SK-N-SH (cell line): ENCODE measurements around the gene RTCA. TPM values are rescaled to one million over a fixed set of nuclear protein-coding genes. Genes with fewer than 3 reads are reported as not detected.

Experiments used
- CTCF ChIA-PET: fragments of 300-600, 350-600 bp; formaldehyde crosslinking; extraction: SDS; loops from one replicate; lab custom pipeline; 2021; lab: Yijun Ruan, JAX
- POLR2A ChIA-PET: fragments of 350-600 bp; sonication (Branson Sonifier 250); formaldehyde crosslinking; extraction: SDS; loops from one replicate; lab custom pipeline; 2020; ENCODE audit warnings: antibody characterized with exemption, inconsistent platforms; lab: Yijun Ruan, JAX
- DNase-seq: peaks from one replicate; pipeline ENCODE4 v3.0.0; 2012
- H2AFZ ChIP-seq: fragments of 200-600 bp; sonication (generic); 2 replicates; pipeline ENCODE4 v1.8.1; 2016; ENCODE audit warnings: antibody characterized with exemption, mild to moderate bottlenecking, low read depth
- H3F3A ChIP-seq: fragments of 200-600 bp; sonication (generic); replicated peaks from 2 replicates; pipeline ENCODE3; 2016; ENCODE audit warnings: antibody characterized with exemption, mild to moderate bottlenecking; ENCODE audit not compliant: insufficient read depth
- H3K27ac ChIP-seq, 2 experiments: fragments of 200-500 bp in 1 of 2; fragments of 200-600 bp in 1 of 2; sonication (Bioruptor generic) in 1 of 2; sonication (generic), shearing (Covaris generic) in 1 of 2; 2 replicates each; pipeline versions ENCODE4 v1.5.1 to v1.6.1; 2014 to 2016; ENCODE audit warnings: low read depth in 2 of 2, inconsistent platforms in 1 of 2, low read length in 1 of 2, mild to moderate bottlenecking in 1 of 2, mixed read lengths in 1 of 2
- H3K27me3 ChIP-seq: fragments of 200-600 bp; sonication (generic), shearing (Covaris generic); 2 replicates; pipeline ENCODE4 v1.6.1; 2016; ENCODE audit warnings: mixed run types; ENCODE audit not compliant: insufficient read depth
- H3K36me3 ChIP-seq, 2 experiments: fragments of 200-500 bp in 1 of 2; fragments of 200-600 bp in 1 of 2; sonication (Bioruptor generic) in 1 of 2; sonication (generic) in 1 of 2; replicated peaks in 1 of 2; 2 replicates each; pipeline versions ENCODE3 to v1.5.1; 2014 to 2016; ENCODE audit warnings: low read length in 1 of 2, mild to moderate bottlenecking in 1 of 2; ENCODE audit not compliant: insufficient read depth in 2 of 2, control insufficient read depth in 1 of 2
- H3K4me1 ChIP-seq, 2 experiments: fragments of 200-500 bp in 1 of 2; fragments of 200-600 bp in 1 of 2; sonication (Bioruptor generic) in 1 of 2; sonication (generic), shearing (Covaris generic) in 1 of 2; 2 replicates each; pipeline versions ENCODE4 v1.5.1 to v1.6.1; 2014 to 2016; ENCODE audit warnings: low read depth in 1 of 2, low read length in 1 of 2, mixed run types in 1 of 2; ENCODE audit not compliant: insufficient read depth in 2 of 2, control insufficient read depth in 1 of 2
- H3K4me2 ChIP-seq: fragments of 200-600 bp; sonication (generic), shearing (Covaris generic); 2 replicates; pipeline ENCODE4 v1.6.1; 2017; ENCODE audit warnings: mixed run types
- H3K4me3 ChIP-seq, 2 experiments: fragments of 200-500 bp in 1 of 2; fragments of 200-600 bp in 1 of 2; sonication (Bioruptor generic) in 1 of 2; sonication (generic), shearing (Covaris generic) in 1 of 2; 2 replicates each; pipeline versions ENCODE4 v1.5.1 to v1.8.1; 2014 to 2016; ENCODE audit warnings: low read depth in 2 of 2, inconsistent platforms in 1 of 2, low read length in 1 of 2, mild to moderate bottlenecking in 1 of 2, mixed read lengths in 1 of 2, moderate library complexity in 1 of 2
- H3K79me2 ChIP-seq: fragments of 200-600 bp; sonication (generic); 2 replicates; pipeline ENCODE4 v1.8.1; 2017; ENCODE audit warnings: mild to moderate bottlenecking; ENCODE audit not compliant: insufficient read depth
- H3K9ac ChIP-seq: fragments of 200-600 bp; sonication (generic); 2 replicates; pipeline ENCODE4 v1.6.1; 2017; ENCODE audit warnings: mixed run types
- H3K9me2 ChIP-seq: fragments of 200-600 bp; sonication (generic); 2 replicates; pipeline ENCODE4 v1.6.1; 2017; ENCODE audit warnings: mixed run types
- H3K9me3 ChIP-seq: fragments of 200-600 bp; sonication (generic); 2 replicates; pipeline ENCODE4 v1.6.1; 2017; ENCODE audit warnings: mixed run types, mild to moderate bottlenecking, moderate library complexity
- H4K20me1 ChIP-seq: fragments of 200-600 bp; sonication (generic); 2 replicates; pipeline ENCODE4 v1.6.1; 2017; ENCODE audit warnings: mild to moderate bottlenecking, mixed run types; ENCODE audit not compliant: insufficient read depth
- CHD2 ChIP-seq: fragments of 150-350 bp; IDR thresholded peaks from 2 replicates; pipeline ENCODE4 v1.6.1; 2018; ENCODE audit warnings: low read length; ENCODE audit not compliant: partially characterized antibody
- EP300 ChIP-seq, 2 experiments: IDR thresholded peaks; 2 replicates each; pipeline versions ENCODE4 v1.4.0 to v1.6.1; 2012; ENCODE audit warnings: borderline replicate concordance in 1 of 2, low read depth in 1 of 2, low read length in 1 of 2
- EZH2phosphoT487 ChIP-seq: fragments of 200-600 bp; sonication (generic); IDR thresholded peaks from 2 replicates; pipeline ENCODE4 v1.6.1; 2017; ENCODE audit warnings: low read depth, mixed run types, mild to moderate bottlenecking, antibody characterized with exemption, moderate library complexity, borderline replicate concordance
- FOSL2 ChIP-seq: IDR thresholded peaks from 2 replicates; pipeline ENCODE4 v1.4.0; 2012; ENCODE audit warnings: low read depth, mild to moderate bottlenecking, moderate library complexity, borderline replicate concordance
- FOXJ3 ChIP-seq: sonication (generic); formaldehyde crosslinking; IDR thresholded peaks from 2 replicates; pipeline ENCODE4 v1.5.1; 2020; ENCODE audit warnings: mild to moderate bottlenecking, missing genetic modification reagents
- MEF2A ChIP-seq: IDR thresholded peaks from 2 replicates; pipeline ENCODE4 v1.4.0; 2012; ENCODE audit warnings: low read depth, borderline replicate concordance
- NFIC ChIP-seq: IDR thresholded peaks from 2 replicates; pipeline ENCODE4 v1.4.0; 2012; ENCODE audit warnings: borderline replicate concordance
- NRF1 ChIP-seq: IDR thresholded peaks from 2 replicates; pipeline ENCODE4 v1.6.1; 2012; ENCODE audit warnings: low read depth, mild to moderate bottlenecking, low read length
- POLR2AphosphoS5 ChIP-seq: IDR thresholded peaks from 2 replicates; pipeline ENCODE4 v1.6.1; 2012; ENCODE audit warnings: low read depth, low read length
- SIN3A ChIP-seq: IDR thresholded peaks from 2 replicates; pipeline ENCODE4 v1.6.1; 2012; ENCODE audit warnings: low read depth, mild to moderate bottlenecking, low read length, moderate library complexity, borderline replicate concordance
- TCF12 ChIP-seq: IDR thresholded peaks from 2 replicates; pipeline ENCODE4 v1.4.0; 2012
- TEAD4 ChIP-seq: IDR thresholded peaks from 2 replicates; pipeline ENCODE4 v1.4.0; 2012; ENCODE audit warnings: mild to moderate bottlenecking, borderline replicate concordance; ENCODE audit not compliant: insufficient read depth
- YY1 ChIP-seq: IDR thresholded peaks from 2 replicates; pipeline ENCODE4 v1.4.0; 2012; ENCODE audit warnings: low read depth, mild to moderate bottlenecking
- WGBS: methylation state at CpG from one replicate; pipeline ENCODE4 v1.1.6; 2017; ENCODE audit warnings: low lambda C conversion rate; 5-methylcytosine and 5-hydroxymethylcytosine counted together
- polyA plus RNA-seq, 3 experiments: library from polyadenylated mRNA; depleted of rRNA; stranded (reverse); fragments of >200 nt; gene quantifications; 2 replicates each; pipeline ENCODE4 v1.2.3, GENCODE V29; 2012
- TF ChIP-seq, protein P1 (sequence below): fragments of 150-350 bp; IDR thresholded peaks from 2 replicates; pipeline ENCODE4 v1.6.1; 2017; ENCODE audit warnings: antibody characterized with exemption, low read length, low read depth, borderline replicate concordance
- TF ChIP-seq, protein P2 (sequence below): fragments of 150-350 bp; IDR thresholded peaks from 2 replicates; pipeline ENCODE4 v1.6.1; 2016; ENCODE audit warnings: mild to moderate bottlenecking, low read depth, low read length
- TF ChIP-seq, protein P3 (sequence below): IDR thresholded peaks from 2 replicates; pipeline ENCODE4 v1.6.1; 2012; ENCODE audit warnings: mild to moderate bottlenecking, low read depth, low read length, moderate library complexity
- TF ChIP-seq, protein P4 (sequence below): IDR thresholded peaks from 2 replicates; pipeline ENCODE4 v1.4.0; 2012; ENCODE audit warnings: low read depth

Gene RTCA
- polyA plus RNA-seq, 1 of the 3 experiments (the other 2 are of a cell fraction) = 17.3 TPM

DNA sequence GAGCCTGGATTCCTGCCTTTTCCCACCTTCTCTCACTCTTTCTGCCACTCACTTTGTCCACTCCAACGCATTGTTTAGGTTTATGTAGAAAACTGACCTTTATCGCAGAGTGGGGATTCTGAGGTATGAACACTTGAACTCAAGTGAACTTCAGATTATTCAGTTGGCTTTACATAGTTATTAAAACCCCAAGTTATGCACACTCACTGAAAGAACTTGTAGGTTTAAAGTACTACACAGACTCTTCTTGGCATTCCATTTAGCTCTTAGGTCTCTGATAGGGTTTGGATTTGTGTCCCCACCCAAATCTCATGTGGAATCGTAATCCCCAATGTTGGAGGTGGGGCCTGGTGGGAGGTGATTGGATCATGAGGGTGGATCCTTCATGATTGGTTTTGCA is 39.9 kb downstream of the RTCA start:
- no peak overlapping the region for H2AFZ ChIP-seq
- no peak for TF ChIP-seq POLR2AphosphoS5
- TF ChIP-seq, protein P1, sequence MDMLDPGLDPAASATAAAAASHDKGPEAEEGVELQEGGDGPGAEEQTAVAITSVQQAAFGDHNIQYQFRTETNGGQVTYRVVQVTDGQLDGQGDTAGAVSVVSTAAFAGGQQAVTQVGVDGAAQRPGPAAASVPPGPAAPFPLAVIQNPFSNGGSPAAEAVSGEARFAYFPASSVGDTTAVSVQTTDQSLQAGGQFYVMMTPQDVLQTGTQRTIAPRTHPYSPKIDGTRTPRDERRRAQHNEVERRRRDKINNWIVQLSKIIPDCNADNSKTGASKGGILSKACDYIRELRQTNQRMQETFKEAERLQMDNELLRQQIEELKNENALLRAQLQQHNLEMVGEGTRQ = no peak
- TF ChIP-seq, protein P2, sequence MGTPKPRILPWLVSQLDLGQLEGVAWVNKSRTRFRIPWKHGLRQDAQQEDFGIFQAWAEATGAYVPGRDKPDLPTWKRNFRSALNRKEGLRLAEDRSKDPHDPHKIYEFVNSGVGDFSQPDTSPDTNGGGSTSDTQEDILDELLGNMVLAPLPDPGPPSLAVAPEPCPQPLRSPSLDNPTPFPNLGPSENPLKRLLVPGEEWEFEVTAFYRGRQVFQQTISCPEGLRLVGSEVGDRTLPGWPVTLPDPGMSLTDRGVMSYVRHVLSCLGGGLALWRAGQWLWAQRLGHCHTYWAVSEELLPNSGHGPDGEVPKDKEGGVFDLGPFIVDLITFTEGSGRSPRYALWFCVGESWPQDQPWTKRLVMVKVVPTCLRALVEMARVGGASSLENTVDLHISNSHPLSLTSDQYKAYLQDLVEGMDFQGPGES = no peak
- TF ChIP-seq SIN3A = no peak
- TF ChIP-seq TCF12 = no peak
- TF ChIP-seq NRF1 = no peak
- TF ChIP-seq YY1 = no peak
- TF ChIP-seq, protein P3, sequence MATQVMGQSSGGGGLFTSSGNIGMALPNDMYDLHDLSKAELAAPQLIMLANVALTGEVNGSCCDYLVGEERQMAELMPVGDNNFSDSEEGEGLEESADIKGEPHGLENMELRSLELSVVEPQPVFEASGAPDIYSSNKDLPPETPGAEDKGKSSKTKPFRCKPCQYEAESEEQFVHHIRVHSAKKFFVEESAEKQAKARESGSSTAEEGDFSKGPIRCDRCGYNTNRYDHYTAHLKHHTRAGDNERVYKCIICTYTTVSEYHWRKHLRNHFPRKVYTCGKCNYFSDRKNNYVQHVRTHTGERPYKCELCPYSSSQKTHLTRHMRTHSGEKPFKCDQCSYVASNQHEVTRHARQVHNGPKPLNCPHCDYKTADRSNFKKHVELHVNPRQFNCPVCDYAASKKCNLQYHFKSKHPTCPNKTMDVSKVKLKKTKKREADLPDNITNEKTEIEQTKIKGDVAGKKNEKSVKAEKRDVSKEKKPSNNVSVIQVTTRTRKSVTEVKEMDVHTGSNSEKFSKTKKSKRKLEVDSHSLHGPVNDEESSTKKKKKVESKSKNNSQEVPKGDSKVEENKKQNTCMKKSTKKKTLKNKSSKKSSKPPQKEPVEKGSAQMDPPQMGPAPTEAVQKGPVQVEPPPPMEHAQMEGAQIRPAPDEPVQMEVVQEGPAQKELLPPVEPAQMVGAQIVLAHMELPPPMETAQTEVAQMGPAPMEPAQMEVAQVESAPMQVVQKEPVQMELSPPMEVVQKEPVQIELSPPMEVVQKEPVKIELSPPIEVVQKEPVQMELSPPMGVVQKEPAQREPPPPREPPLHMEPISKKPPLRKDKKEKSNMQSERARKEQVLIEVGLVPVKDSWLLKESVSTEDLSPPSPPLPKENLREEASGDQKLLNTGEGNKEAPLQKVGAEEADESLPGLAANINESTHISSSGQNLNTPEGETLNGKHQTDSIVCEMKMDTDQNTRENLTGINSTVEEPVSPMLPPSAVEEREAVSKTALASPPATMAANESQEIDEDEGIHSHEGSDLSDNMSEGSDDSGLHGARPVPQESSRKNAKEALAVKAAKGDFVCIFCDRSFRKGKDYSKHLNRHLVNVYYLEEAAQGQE = no peak
- TF ChIP-seq FOXJ3 = no peak
- TF ChIP-seq, protein P4, sequence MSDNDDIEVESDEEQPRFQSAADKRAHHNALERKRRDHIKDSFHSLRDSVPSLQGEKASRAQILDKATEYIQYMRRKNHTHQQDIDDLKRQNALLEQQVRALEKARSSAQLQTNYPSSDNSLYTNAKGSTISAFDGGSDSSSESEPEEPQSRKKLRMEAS = no peak
- no peak for TF ChIP-seq NFIC
- TF ChIP-seq MEF2A = no peak
- TF ChIP-seq EP300 (IDR thresholded peaks at IDR 0.05; ENCODE audit: borderline replicate concordance in 1 of 2, low read depth in 1 of 2, low read length in 1 of 2) = no peak
- TF ChIP-seq TEAD4 = no peak
- no peak for TF ChIP-seq FOSL2
- no peak for TF ChIP-seq CHD2
- TF ChIP-seq EZH2phosphoT487 = no peak
- H3K4me1 ChIP-seq = no peaks in the 10 kb centered on the region
- ChIA-PET CTCF (no interaction called here), POLR2A (no interaction called here)
- no peaks in the 10 kb centered on the region for H4K20me1 ChIP-seq
- no peak overlapping the region for H3K4me2 ChIP-seq
- H3K9me3 ChIP-seq = no peaks in the 10 kb centered on the region
- H3K4me3 ChIP-seq = no peak overlapping the region
- 73% methylated on average over 3 of the region's 3 CpGs for WGBS
- no peaks in the 10 kb centered on the region for H3K36me3 ChIP-seq
- no peak overlapping the region for H3K9ac ChIP-seq
- H3F3A ChIP-seq = no peaks in the 10 kb centered on the region
- H3K27me3 ChIP-seq = no peaks in the 10 kb centered on the region
- no peak overlapping the region for H3K27ac ChIP-seq
- no peak for DNase-seq
- no peaks in the 10 kb centered on the region for H3K79me2 ChIP-seq
- no peaks in the 10 kb centered on the region for H3K9me2 ChIP-seq
